ENCODE data around the gene ZBTB34. TPM values are rescaled to one million over a fixed set of nuclear protein-coding genes. Genes with fewer than 3 reads are reported as not detected.

The ZBTB34 gene
- total RNA-seq, 1 experiment from 2014 or later, result 15.8 TPM

GRCh38 chr9:126876531-126876930 is 16.1 kb downstream of the ZBTB34 start:
- Histone ChIP-seq H3K56ac (ENCODE audit: insufficient read length, low read depth, low read length) (no peak overlapping the region), H3K4me1 (ENCODE audit: insufficient read depth, low read length) (no peaks in the 10 kb centered on the region), H3K9ac (ENCODE audit: extremely low read depth, insufficient read length, low read length) (no peak overlapping the region), H2BK5ac (ENCODE audit: insufficient read length, low read length) (no peak overlapping the region), H3K23ac (ENCODE audit: insufficient read length, low read depth, low read length) (no peak overlapping the region), H4K91ac (ENCODE audit: insufficient read length, low read depth, low read length) (no peak overlapping the region), H2AFZ (ENCODE audit: low read length) (no peak overlapping the region), H3K79me1 (ENCODE audit: insufficient read depth, low read depth, low read length, poor library complexity, severe bottlenecking) (peaks cover 6% of the 10 kb centered on the region), H4K5ac (ENCODE audit: insufficient read length, low read depth, low read length) (no peak overlapping the region), H3K9me3 (ENCODE audit: control insufficient read depth, low read depth, low read length) (no peaks in the 10 kb centered on the region), H3K27ac (ENCODE audit: insufficient read length, low read depth, low read length) (no peak overlapping the region), H3K4me2 (ENCODE audit: insufficient read depth, insufficient read length, low read length) (no peak overlapping the region), H3K79me2 (ENCODE audit: insufficient read depth, low read length) (no peaks in the 10 kb centered on the region), H2AK5ac (ENCODE audit: insufficient read length, low read length) (no peak overlapping the region), H2BK12ac (ENCODE audit: insufficient read length, low read depth, low read length) (no peak overlapping the region), H2BK120ac (ENCODE audit: low read depth, low read length, poor library complexity, severe bottlenecking) (no peak overlapping the region), H4K20me1 (ENCODE audit: control insufficient read depth, insufficient read depth, insufficient read length) (no peaks in the 10 kb centered on the region), H3K18ac (ENCODE audit: insufficient read length, low read depth, low read length) (no peak overlapping the region), H3K23me2 (ENCODE audit: insufficient read length, low read depth, low read length, poor library complexity, severe bottlenecking) (no peaks in the 10 kb centered on the region), H3K14ac (ENCODE audit: insufficient read depth, low read length) (no peak overlapping the region), H3T11ph (ENCODE audit: low read length) (no peak overlapping the region), H3K4ac (ENCODE audit: low read depth, low read length) (no peak overlapping the region), H3K27me3 (ENCODE audit: insufficient read depth, low read length) (no peaks in the 10 kb centered on the region), H4K8ac (replicated peaks; ENCODE audit: insufficient read length, low read depth, low read length) (no peak overlapping the region), H2BK20ac (ENCODE audit: low read depth, low read length, poor library complexity, severe bottlenecking) (no peak overlapping the region), H2BK15ac (ENCODE audit: low read depth, low read length) (no peak overlapping the region)
- Mint-ChIP-seq H3K4me1 (no peaks in the 10 kb centered on the region), H3K27me3 (ENCODE audit: low read depth) (no peaks in the 10 kb centered on the region; the same call in 1 of the 2 replicates), H3K4me3 (no peak overlapping the region), H3K27ac (no peak overlapping the region; a peak in 1 of 7 replicates), H3K36me3 (ENCODE audit: insufficient read depth in 1 of 3, low read depth in 3 of 3) (peaks cover 19 to 23% (median 22%) of the 10 kb centered on the region in 3 experiments), H3K9me3 (peaks cover 9% of the 10 kb centered on the region in 2 experiments)
- WGBS (ENCODE audit: extremely low coverage, insufficient read length, low lambda C conversion rate), result no CpG with 5 or more reads among the region's 4 CpGs
- TF ChIP-seq, protein P1, sequence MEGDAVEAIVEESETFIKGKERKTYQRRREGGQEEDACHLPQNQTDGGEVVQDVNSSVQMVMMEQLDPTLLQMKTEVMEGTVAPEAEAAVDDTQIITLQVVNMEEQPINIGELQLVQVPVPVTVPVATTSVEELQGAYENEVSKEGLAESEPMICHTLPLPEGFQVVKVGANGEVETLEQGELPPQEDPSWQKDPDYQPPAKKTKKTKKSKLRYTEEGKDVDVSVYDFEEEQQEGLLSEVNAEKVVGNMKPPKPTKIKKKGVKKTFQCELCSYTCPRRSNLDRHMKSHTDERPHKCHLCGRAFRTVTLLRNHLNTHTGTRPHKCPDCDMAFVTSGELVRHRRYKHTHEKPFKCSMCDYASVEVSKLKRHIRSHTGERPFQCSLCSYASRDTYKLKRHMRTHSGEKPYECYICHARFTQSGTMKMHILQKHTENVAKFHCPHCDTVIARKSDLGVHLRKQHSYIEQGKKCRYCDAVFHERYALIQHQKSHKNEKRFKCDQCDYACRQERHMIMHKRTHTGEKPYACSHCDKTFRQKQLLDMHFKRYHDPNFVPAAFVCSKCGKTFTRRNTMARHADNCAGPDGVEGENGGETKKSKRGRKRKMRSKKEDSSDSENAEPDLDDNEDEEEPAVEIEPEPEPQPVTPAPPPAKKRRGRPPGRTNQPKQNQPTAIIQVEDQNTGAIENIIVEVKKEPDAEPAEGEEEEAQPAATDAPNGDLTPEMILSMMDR (conservative IDR thresholded peaks at IDR 0.05), result no peak
- no peak for DNase-seq
